ENCODE data around the gene UBE2L3.

The UBE2L3 gene

DNA sequence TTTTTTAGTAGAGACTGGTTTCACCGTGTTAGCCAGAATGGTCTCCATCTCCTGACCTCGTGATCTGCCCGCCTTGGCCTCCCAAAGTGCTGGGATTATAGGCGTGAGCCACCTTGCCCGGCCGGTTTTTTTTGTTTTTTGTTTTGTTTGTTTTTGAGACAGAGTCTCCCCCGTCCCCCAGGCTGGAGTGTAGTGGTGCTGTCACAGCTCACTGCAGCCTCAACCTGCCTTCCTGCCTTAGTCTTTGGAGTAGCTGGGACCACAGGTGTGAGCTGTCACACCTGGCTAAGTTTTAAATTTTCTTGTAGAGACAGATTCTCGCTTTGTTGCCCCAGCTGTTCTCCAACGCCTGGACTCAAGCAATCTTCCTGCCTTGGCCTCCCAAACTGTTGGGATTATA is 101.5 kb downstream of the UBE2L3 start:
- DNase-seq (ENCODE audit: extremely low read depth in 1 of 2, low read depth in 1 of 2) = no peak

DNA sequence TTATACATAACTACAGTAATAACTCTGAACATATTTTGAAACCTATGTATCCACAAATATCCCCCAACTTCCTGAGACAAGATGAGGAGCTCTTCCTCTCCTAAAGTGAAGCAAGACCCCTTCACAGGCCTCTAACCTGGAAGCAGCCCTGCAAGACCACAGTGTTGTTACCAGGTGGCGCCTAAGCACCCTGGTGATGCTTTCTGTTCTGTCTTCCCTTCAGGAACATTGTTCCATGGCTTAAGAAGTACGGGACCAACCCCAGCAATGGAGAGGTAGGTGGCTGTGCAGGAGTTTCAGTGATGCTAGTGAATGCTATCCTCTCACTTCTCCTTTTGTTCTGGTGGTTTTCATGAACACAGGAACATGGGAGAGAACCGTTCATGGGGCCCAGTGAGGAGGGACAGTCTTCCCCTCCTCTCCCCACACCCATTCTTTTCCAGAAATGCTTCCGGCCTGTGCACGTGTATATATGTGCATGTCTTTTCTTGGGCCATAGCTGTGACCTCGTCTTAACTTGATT is 104.7 kb downstream of the UBE2L3 start:
- no peak for DNase-seq (ENCODE audit: extremely low read depth in 1 of 2, low read depth in 1 of 2)

Measured in activated CD8-positive, alpha-beta memory T cell treated with anti-CD3 and anti-CD28 coated beads for 1 hour (primary cell).